ENCODE data around the gene CFAP74. TPM values are rescaled to one million over a fixed set of nuclear protein-coding genes. Genes with fewer than 3 reads are reported as not detected.

CFAP74 gene
- total RNA-seq, 2 experiments from 2014 or later: not detected

- Histone ChIP-seq H3K27me3 (ENCODE audit: control insufficient read depth in 1 of 2, insufficient read depth in 2 of 2, low read length in 2 of 2) (no peaks in the 10 kb centered on the region), H3K4me1 (ENCODE audit: insufficient read depth, low read length) (peaks cover 64% of the 10 kb centered on the region), H3K9me3 (ENCODE audit: control insufficient read depth in 1 of 2, insufficient read depth in 1 of 2, low read length in 2 of 2) (no peaks in the 10 kb centered on the region), H3K27ac (ENCODE audit: low read depth in 1 of 2, low read length in 2 of 2) (no peak overlapping the region), H3K4me3 (ENCODE audit: low read length) (peak overlapping the region; percentile 9), H3K36me3 (ENCODE audit: insufficient read depth, low read length) (no peaks in the 10 kb centered on the region)
- intact Hi-C loops (cut with DNase I, micrococcal nuclease): no loop called here
- Mint-ChIP-seq H3K36me3 (ENCODE audit: low read depth) (peaks cover 5% of the 10 kb centered on the region), H3K4me1 (ENCODE audit: low read depth) (peaks cover 33% of the 10 kb centered on the region), H3K4me3 (peak overlapping the region; percentile 79), H3K9me3 (no peaks in the 10 kb centered on the region), H3K27me3 (peaks cover 3% of the 10 kb centered on the region), H3K27ac (peak overlapping the region; percentile 81)
- DNase-seq: no peak
- no peak for ATAC-seq (ENCODE audit: poor library complexity)
- ChIA-PET POLR2A (interaction anchor here (0.9 kb wide), 1 partner anchor 14 kb away, joined by 5 read pairs; no protein-coding TSS in a partner anchor), CTCF (interaction anchor here (1.2 kb wide), 1 partner anchor 11 kb away, joined by 3 read pairs; no protein-coding TSS in a partner anchor)
- TF ChIP-seq, protein P1, sequence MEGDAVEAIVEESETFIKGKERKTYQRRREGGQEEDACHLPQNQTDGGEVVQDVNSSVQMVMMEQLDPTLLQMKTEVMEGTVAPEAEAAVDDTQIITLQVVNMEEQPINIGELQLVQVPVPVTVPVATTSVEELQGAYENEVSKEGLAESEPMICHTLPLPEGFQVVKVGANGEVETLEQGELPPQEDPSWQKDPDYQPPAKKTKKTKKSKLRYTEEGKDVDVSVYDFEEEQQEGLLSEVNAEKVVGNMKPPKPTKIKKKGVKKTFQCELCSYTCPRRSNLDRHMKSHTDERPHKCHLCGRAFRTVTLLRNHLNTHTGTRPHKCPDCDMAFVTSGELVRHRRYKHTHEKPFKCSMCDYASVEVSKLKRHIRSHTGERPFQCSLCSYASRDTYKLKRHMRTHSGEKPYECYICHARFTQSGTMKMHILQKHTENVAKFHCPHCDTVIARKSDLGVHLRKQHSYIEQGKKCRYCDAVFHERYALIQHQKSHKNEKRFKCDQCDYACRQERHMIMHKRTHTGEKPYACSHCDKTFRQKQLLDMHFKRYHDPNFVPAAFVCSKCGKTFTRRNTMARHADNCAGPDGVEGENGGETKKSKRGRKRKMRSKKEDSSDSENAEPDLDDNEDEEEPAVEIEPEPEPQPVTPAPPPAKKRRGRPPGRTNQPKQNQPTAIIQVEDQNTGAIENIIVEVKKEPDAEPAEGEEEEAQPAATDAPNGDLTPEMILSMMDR (IDR thresholded peaks at IDR 0.05): no peak
These were observed 108.5 kb downstream of the CFAP74 start for GRCh38 chr1:1895060-1895418.

DNA sequence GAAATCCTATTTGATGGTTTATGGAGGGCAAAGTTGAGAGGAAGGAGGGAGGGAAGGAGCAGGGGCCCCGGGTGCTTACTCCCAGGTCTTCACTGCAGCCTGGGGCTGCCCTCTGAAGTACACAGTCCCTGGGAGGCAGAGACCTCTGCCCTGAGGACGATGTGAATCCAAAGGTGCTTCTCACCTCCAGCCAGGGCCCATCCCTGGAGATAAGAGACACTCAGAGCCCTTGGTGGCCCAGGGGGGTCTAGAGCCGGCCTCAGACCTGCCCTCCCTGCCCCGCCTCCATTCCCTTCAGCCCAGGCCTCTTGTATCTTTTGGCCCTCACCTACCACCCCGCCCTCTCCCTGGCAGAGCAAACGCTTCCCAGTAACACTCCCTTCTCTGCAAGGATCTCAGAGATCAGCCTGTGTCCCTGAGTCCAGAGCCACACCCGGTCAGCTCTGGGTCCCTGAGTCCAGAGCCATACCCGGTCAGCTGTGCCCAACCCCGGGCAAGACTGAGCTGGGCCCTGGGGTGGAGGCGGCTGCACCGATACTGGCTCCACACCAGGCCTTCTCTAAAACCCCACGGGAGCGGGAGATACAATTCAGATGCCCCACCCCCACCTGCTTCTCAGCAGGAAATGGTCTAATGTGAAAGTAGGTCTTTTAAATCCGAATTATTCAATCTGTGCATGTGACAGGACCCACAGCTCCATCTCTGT lies 109.1 kb downstream of the CFAP74 start:
- DNase-seq: peak in 2 of 14 experiments; percentile 32 to 39
- H3K27ac Mint-ChIP-seq: peak overlapping the region; percentile 81
- Histone ChIP-seq H3K4me3 (ENCODE audit: low read length) (peak overlapping the region; percentile 9), H3K4me1 (ENCODE audit: insufficient read depth, low read length) (peaks cover 59% of the 10 kb centered on the region), H3K27ac (ENCODE audit: low read depth in 1 of 2, low read length in 2 of 2) (peak overlapping the region in 1 of 2 donors; percentile 13), H3K27me3 (ENCODE audit: control insufficient read depth in 1 of 2, insufficient read depth in 2 of 2, low read length in 2 of 2) (no peaks in the 10 kb centered on the region), H3K36me3 (ENCODE audit: insufficient read depth, low read length) (no peaks in the 10 kb centered on the region), H3K9me3 (ENCODE audit: control insufficient read depth in 1 of 2, insufficient read depth in 1 of 2, low read length in 2 of 2) (no peaks in the 10 kb centered on the region)
- TF ChIP-seq, protein P1 (IDR thresholded peaks at IDR 0.05): no peak
- peaks cover 7% of the 10 kb centered on the region for H3K36me3 Mint-ChIP-seq (ENCODE audit: low read depth)
- POLR2A ChIA-PET: interaction anchor here (0.9 kb wide), 1 partner anchor 14 kb away, joined by 5 read pairs; no protein-coding TSS in a partner anchor
- H3K4me1 Mint-ChIP-seq (ENCODE audit: low read depth): peaks cover 34% of the 10 kb centered on the region
- CTCF ChIA-PET: interaction anchor here (0.8 to 1.2 kb wide), 2 partner anchors 11 to 14 kb away, joined by 3 read pairs; no protein-coding TSS in a partner anchor
- H3K27me3 Mint-ChIP-seq: peaks cover 3% of the 10 kb centered on the region
- no peak for ATAC-seq (ENCODE audit: poor library complexity)
- intact Hi-C loops (cut with DNase I, micrococcal nuclease): no loop called here
- no peaks in the 10 kb centered on the region for H3K9me3 Mint-ChIP-seq
- H3K4me3 Mint-ChIP-seq: peak overlapping the region; percentile 79

DNA sequence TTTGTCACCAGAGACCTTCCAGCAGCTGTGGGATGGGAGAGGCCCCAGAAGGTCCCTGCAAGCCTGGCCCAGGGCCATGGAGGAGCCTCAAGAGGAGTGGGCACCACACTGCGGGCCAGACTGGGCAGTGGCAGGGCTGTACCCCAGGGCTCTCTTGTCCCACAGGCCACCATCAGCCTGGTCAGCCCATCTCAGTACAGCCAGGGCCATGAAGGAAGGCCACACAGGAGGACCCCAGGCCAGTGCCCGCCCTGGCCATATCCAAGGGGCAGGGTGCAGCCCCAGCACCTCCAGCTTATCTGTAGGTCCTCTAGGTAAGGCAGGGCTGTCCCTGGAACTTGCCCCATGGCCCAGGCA lies 109.6 kb downstream of the CFAP74 start:
- no peak for ATAC-seq (ENCODE audit: poor library complexity)
- H3K27me3 Mint-ChIP-seq: peaks cover 3% of the 10 kb centered on the region
- H3K4me1 ChIP-seq (ENCODE audit: insufficient read depth, low read length): peaks cover 58% of the 10 kb centered on the region
- H3K27me3 ChIP-seq (ENCODE audit: control insufficient read depth in 1 of 2, insufficient read depth in 2 of 2, low read length in 2 of 2): no peaks in the 10 kb centered on the region
- no peak for DNase-seq
- H3K9me3 Mint-ChIP-seq: no peaks in the 10 kb centered on the region
- intact Hi-C loops (cut with DNase I, micrococcal nuclease): no loop called here
- peak overlapping the region; percentile 98 for H3K27ac Mint-ChIP-seq
- ChIA-PET CTCF (interaction anchor here (0.8 to 1.2 kb wide), 2 partner anchors 12 to 15 kb away, joined by 3 read pairs; no protein-coding TSS in a partner anchor), POLR2A (no interaction called here)
- H3K4me1 Mint-ChIP-seq (ENCODE audit: low read depth): peaks cover 36% of the 10 kb centered on the region
- peaks cover 13% of the 10 kb centered on the region for H3K36me3 Mint-ChIP-seq (ENCODE audit: low read depth)
- no peak overlapping the region for H3K4me3 ChIP-seq (ENCODE audit: low read length)
- no peaks in the 10 kb centered on the region for H3K9me3 ChIP-seq (ENCODE audit: control insufficient read depth in 1 of 2, insufficient read depth in 1 of 2, low read length in 2 of 2)
- no peaks in the 10 kb centered on the region for H3K36me3 ChIP-seq (ENCODE audit: insufficient read depth, low read length)
- H3K4me3 Mint-ChIP-seq: peak overlapping the region; percentile 51
- TF ChIP-seq, protein P1 (IDR thresholded peaks at IDR 0.05): no peak
- peak overlapping the region in 1 of 2 donors; percentile 13 for H3K27ac ChIP-seq (ENCODE audit: low read depth in 1 of 2, low read length in 2 of 2)
